A549 (cell line): ENCODE data around the gene ADH4. TPM values are rescaled to one million over a fixed set of nuclear protein-coding genes. Genes with fewer than 3 reads are reported as not detected.

Source experiments
- ATAC-seq, 2 experiments: fragments of 200-7000 bp in 1 of 2; fragments of >200 bp in 1 of 2; cut with Nextera tagmentation in 1 of 2; cut with Tn5 transposase in 1 of 2; 3 replicates each; pipeline versions ENCODE4 v1.8.0 to v1.9.1; 2018 to 2020; ENCODE audit warnings: mild to moderate bottlenecking in 1 of 2, moderate library complexity in 1 of 2
- CTCF ChIA-PET: fragments of 300-600 bp; sonication (Branson Sonifier 250); formaldehyde crosslinking; extraction: SDS; loops from one replicate; lab custom pipeline; 2021; ENCODE audit warnings: antibody characterized with exemption, inconsistent platforms; lab: Yijun Ruan, JAX
- POLR2A ChIA-PET: fragments of 350-600 bp; formaldehyde crosslinking; extraction: SDS; loops from one replicate; lab custom pipeline; 2021; ENCODE audit warnings: antibody characterized with exemption, inconsistent platforms; lab: Yijun Ruan, JAX
- DNase-seq, 2 experiments: peaks; one replicate each; pipeline versions ENCODE4 v3.0.0 to v3.0.0-alpha.2; 2011 to 2016; ENCODE audit warnings: low read depth in 1 of 2, low spot score in 1 of 2
- FAIRE-seq: peaks from 2 replicates; lab custom pipeline; 2011; peaks lifted over from hg19 to GRCh38; lab: Jason Lieb, UNC
- H3K27ac ChIP-seq, 2 experiments: fragments of >200 bp; sonication (Bioruptor Twin); formaldehyde crosslinking; 3 replicates each; pipeline ENCODE4 v1.5.1; 2016 to 2017
- H3K4me1 ChIP-seq: fragments of >200 bp; sonication (Bioruptor Twin); formaldehyde crosslinking; 3 replicates; pipeline ENCODE4 v1.6.1; 2016
- H3K4me2 ChIP-seq: fragments of >200 bp; sonication (Bioruptor Twin); formaldehyde crosslinking; 3 replicates; pipeline ENCODE4 v1.6.1; 2016
- H3K4me3 ChIP-seq: fragments of >200 bp; sonication (Bioruptor Twin); formaldehyde crosslinking; 3 replicates; pipeline ENCODE4 v1.5.1; 2016
- H3K9me3 ChIP-seq: fragments of >200 bp; sonication (Bioruptor Twin); formaldehyde crosslinking; 3 replicates; pipeline ENCODE4 v1.6.1; 2016
- CBX2 ChIP-seq: fragments of 200-600 bp; sonication (generic); IDR thresholded peaks from 2 replicates; pipeline ENCODE4 v1.6.1; 2016; ENCODE audit warnings: low read depth, mild to moderate bottlenecking, borderline replicate concordance
- CBX8 ChIP-seq: fragments of 200-600 bp; sonication (generic); IDR thresholded peaks from 2 replicates; pipeline ENCODE4 v1.6.1; 2016
- CEBPB ChIP-seq, 2 experiments: fragments of >200 bp in 1 of 2; sonication (Bioruptor Twin) in 1 of 2; formaldehyde crosslinking in 1 of 2; IDR thresholded peaks; 2 replicates each; pipeline ENCODE4 v1.6.1; 2012 to 2016
- CHD2 ChIP-seq: fragments of 150-350 bp; IDR thresholded peaks from 2 replicates; pipeline ENCODE4 v1.6.1; 2014; ENCODE audit warnings: low read length; ENCODE audit not compliant: partially characterized antibody
- CHD4 ChIP-seq: fragments of 200-600 bp; sonication (generic); IDR thresholded peaks from 2 replicates; pipeline ENCODE4 v1.6.1; 2016; ENCODE audit warnings: antibody characterized with exemption, mild to moderate bottlenecking, borderline replicate concordance
- EHMT2 ChIP-seq: fragments of 200-600 bp; sonication (generic); IDR thresholded peaks from 2 replicates; pipeline ENCODE4 v1.6.1; 2016; ENCODE audit warnings: antibody characterized with exemption, low read depth, mild to moderate bottlenecking, moderate library complexity
- FOSL2 ChIP-seq, 2 experiments: fragments of 450-650 bp in 1 of 2; fragments of >200 bp in 1 of 2; sonication (Bioruptor Twin) in 1 of 2; formaldehyde crosslinking; IDR thresholded peaks; 2 replicates each; pipeline versions ENCODE4 v1.5.0 to v1.6.1; 2016 to 2020; ENCODE audit warnings: mild to moderate bottlenecking in 1 of 2, moderate library complexity in 1 of 2
- FOXS1 ChIP-seq: fragments of 250-450 bp; sonication (Bioruptor Pico); IDR thresholded peaks from 2 replicates; pipeline ENCODE4 v1.5.0; 2020; ENCODE audit warnings: mild to moderate bottlenecking, moderate library complexity
- HEYL ChIP-seq: fragments of 250-450 bp; sonication (Bioruptor Pico); IDR thresholded peaks from 2 replicates; pipeline ENCODE4 v1.8.0; 2021; ENCODE audit warnings: mild to moderate bottlenecking, moderate library complexity
- HOXB5 ChIP-seq: fragments of 250-450 bp; sonication (Bioruptor Pico); IDR thresholded peaks from 2 replicates; pipeline ENCODE4 v1.5.0; 2020; ENCODE audit warnings: mild to moderate bottlenecking, moderate library complexity
- JUN ChIP-seq, 2 experiments: fragments of >200 bp; sonication (Bioruptor Twin); formaldehyde crosslinking; IDR thresholded peaks; 2 replicates in 1 of 2; 3 replicates in 1 of 2; pipeline ENCODE4 v1.6.1; 2016 to 2017
- MAFK ChIP-seq: fragments of 450-650 bp; IDR thresholded peaks from 2 replicates; pipeline ENCODE4 v1.6.1; 2014; ENCODE audit not compliant: partially characterized antibody
- MAZ ChIP-seq: fragments of 150-350 bp; IDR thresholded peaks from 2 replicates; pipeline ENCODE4 v1.6.1; 2014; ENCODE audit warnings: antibody characterized with exemption, low read depth, low read length, borderline replicate concordance
- PHF8 ChIP-seq: fragments of 200-600 bp; sonication (generic); IDR thresholded peaks from 2 replicates; pipeline ENCODE4 v1.6.1; 2016; ENCODE audit warnings: low read depth, mild to moderate bottlenecking, antibody characterized with exemption, moderate library complexity, borderline replicate concordance
- RAD21 ChIP-seq, 2 experiments: fragments of >200 bp in 1 of 2; sonication (Bioruptor Twin) in 1 of 2; formaldehyde crosslinking in 1 of 2; IDR thresholded peaks in 1 of 2; conservative IDR thresholded peaks in 1 of 2; 2 replicates in 1 of 2; 3 replicates in 1 of 2; pipeline ENCODE4 v1.6.1; 2012 to 2018; ENCODE audit warnings: inconsistent platforms in 1 of 2
- RARB ChIP-seq: fragments of 250-450 bp; sonication (Bioruptor Pico); IDR thresholded peaks from 2 replicates; pipeline ENCODE4 v1.8.0; 2021; ENCODE audit warnings: mild to moderate bottlenecking, moderate library complexity
- RCOR1 ChIP-seq: fragments of 150-350 bp; IDR thresholded peaks from 2 replicates; pipeline ENCODE4 v1.6.1; 2014; ENCODE audit warnings: antibody characterized with exemption, low read length, low read depth
- RFX5 ChIP-seq: fragments of 450-650 bp; IDR thresholded peaks from 2 replicates; pipeline ENCODE4 v1.7.1; 2014; ENCODE audit warnings: antibody characterized with exemption, mild to moderate bottlenecking, moderate library complexity
- RNF2 ChIP-seq: fragments of 200-600 bp; sonication (generic); IDR thresholded peaks from 2 replicates; pipeline ENCODE4 v1.6.1; 2016; ENCODE audit warnings: low read depth, mild to moderate bottlenecking, antibody characterized with exemption, moderate library complexity, borderline replicate concordance
- SMC3 ChIP-seq: fragments of >200 bp; sonication (Bioruptor Twin); formaldehyde crosslinking; IDR thresholded peaks from 3 replicates; pipeline ENCODE4 v1.6.1; 2018; ENCODE audit warnings: inconsistent platforms
- WGBS: methylation state at CpG from one replicate; pipeline ENCODE4 v1.1.6; 2017; ENCODE audit errors: missing lambda C conversion rate; 5-methylcytosine and 5-hydroxymethylcytosine counted together
- polyA plus RNA-seq, 4 experiments: library from polyadenylated mRNA; depleted of rRNA in 3 of 4; stranded (reverse); fragments of >200 nt; fragmentation: RNase III in 1 of 4; extraction: RNeasy Plus Mini Kit Qiagen cat#74134 plus additional on column Dnase treatment in 1 of 4; gene quantifications; 2 replicates in 3 of 4; 3 replicates in 1 of 4; pipeline ENCODE4 v1.2.3, GENCODE V29; 2011 to 2017
- TF ChIP-seq, protein P1 (sequence below): IDR thresholded peaks from 2 replicates; pipeline ENCODE4 v1.6.1; 2012
- TF ChIP-seq, protein P2 (sequence below): fragments of 250-450 bp; sonication (Bioruptor Pico); IDR thresholded peaks from 2 replicates; pipeline ENCODE4 v1.5.0; 2021; ENCODE audit warnings: mild to moderate bottlenecking, moderate library complexity, borderline replicate concordance
- TF ChIP-seq, protein P3 (sequence below): IDR thresholded peaks from 2 replicates; pipeline ENCODE4 v1.6.1; 2012; ENCODE audit warnings: low read depth, borderline replicate concordance
- TF ChIP-seq, protein P4 (sequence below): IDR thresholded peaks from 2 replicates; pipeline ENCODE4 v1.6.1; 2012
- TF ChIP-seq, protein P5 (sequence below): fragments of 150-350 bp; IDR thresholded peaks from 2 replicates; pipeline ENCODE4 v1.6.1; 2014; ENCODE audit warnings: low read depth, mild to moderate bottlenecking, low read length

The ADH4 gene
- polyA plus RNA-seq, 2 of the 4 experiments (the other 2 are of a cell fraction) = 0.16 TPM; not detected in 1

DNA sequence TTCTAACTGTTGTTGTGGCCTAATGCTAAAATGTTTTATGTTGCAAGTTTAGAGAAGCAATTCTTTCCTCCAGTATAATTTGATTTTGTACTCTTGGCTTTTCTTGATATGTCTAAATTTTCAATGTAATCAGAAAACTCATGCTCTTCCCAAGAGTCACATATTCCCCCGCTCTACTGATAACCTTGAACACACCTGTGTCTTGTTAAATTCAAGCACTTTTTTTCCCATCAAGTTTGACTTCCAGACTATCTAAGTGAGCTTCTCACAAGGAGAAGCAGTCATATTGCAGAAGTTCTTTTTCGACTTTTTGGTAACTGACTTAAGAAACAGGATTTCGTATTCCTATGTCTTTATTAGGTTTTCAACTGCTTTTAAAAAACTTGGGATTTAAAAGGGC lies 7.4 kb upstream of the ADH4 start:
- ChIA-PET POLR2A (no interaction called here), CTCF (no interaction called here)
- DNase-seq (no peak), FAIRE-seq (no peak), ATAC-seq (no peak)
- WGBS = 44% methylated on average over 3 of the region's 3 CpGs
- no peak overlapping the region for H3K27ac ChIP-seq
- no peaks in the 10 kb centered on the region for H3K4me1 ChIP-seq
- no peak overlapping the region for H3K4me3 ChIP-seq
- no peaks in the 10 kb centered on the region for H3K9me3 ChIP-seq
- TF ChIP-seq, protein P1, sequence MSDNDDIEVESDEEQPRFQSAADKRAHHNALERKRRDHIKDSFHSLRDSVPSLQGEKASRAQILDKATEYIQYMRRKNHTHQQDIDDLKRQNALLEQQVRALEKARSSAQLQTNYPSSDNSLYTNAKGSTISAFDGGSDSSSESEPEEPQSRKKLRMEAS = no peak
- no peak for TF ChIP-seq PHF8
- H3K4me2 ChIP-seq = no peak overlapping the region

DNA sequence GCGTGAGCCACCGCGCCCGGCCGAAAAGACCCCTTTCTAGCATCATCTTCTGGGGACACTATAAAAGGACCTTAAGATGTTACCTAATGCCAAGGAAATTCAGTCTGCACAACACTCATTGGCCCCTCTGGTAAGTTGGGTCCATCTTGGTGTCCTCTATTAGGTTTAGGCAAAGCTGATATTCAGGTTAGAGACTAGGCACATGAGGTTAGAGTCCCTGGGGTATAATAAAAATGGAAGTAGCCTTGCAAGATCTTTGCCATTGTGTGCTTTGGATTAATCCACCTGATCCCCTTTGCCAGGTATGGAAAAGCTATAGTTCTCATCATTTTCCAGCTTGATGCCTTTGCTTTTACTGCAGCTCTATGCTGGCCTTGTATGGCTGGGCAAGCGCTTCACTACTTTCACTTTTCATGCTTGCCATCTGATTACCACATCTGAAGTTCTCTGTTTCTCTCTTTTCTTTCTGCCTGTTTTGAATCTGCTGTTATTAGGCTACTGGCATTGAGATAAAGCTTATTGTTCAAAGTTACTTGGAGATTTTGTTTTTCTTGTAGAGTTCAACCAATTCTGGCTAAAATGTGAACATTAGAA lies 5.4 kb upstream of the ADH4 start:
- H3K4me2 ChIP-seq = no peak overlapping the region
- no peaks in the 10 kb centered on the region for H3K4me1 ChIP-seq
- H3K9me3 ChIP-seq = no peaks in the 10 kb centered on the region
- no peak for ATAC-seq
- TF ChIP-seq SMC3 (no peak), RCOR1 (no peak), FOSL2 (IDR thresholded peaks at IDR 0.05) (no peak), FOSL2 (CRISPR knock-in tag; IDR thresholded peaks at IDR 0.05) (no peak), CEBPB (IDR thresholded peaks at IDR 0.05) (no peak), PHF8 (no peak), MAFK (no peak), CBX2 (no peak), RARB (CRISPR knock-in tag) (no peak), FOXS1 (no peak), RAD21 (conservative IDR thresholded peaks at IDR 0.05 in 1 of 2, IDR thresholded peaks at IDR 0.05 in 1 of 2) (no peak), JUN (IDR thresholded peaks at IDR 0.05) (no peak), HEYL (CRISPR knock-in tag) (no peak), EHMT2 (no peak), CHD2 (no peak), CBX8 (no peak), HOXB5 (no peak)
- TF ChIP-seq, protein P2, sequence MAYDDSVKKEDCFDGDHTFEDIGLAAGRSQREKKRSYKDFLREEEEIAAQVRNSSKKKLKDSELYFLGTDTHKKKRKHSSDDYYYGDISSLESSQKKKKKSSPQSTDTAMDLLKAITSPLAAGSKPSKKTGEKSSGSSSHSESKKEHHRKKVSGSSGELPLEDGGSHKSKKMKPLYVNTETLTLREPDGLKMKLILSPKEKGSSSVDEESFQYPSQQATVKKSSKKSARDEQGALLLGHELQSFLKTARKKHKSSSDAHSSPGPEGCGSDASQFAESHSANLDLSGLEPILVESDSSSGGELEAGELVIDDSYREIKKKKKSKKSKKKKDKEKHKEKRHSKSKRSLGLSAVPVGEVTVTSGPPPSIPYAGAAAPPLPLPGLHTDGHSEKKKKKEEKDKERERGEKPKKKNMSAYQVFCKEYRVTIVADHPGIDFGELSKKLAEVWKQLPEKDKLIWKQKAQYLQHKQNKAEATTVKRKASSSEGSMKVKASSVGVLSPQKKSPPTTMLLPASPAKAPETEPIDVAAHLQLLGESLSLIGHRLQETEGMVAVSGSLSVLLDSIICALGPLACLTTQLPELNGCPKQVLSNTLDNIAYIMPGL = no peak
- TF ChIP-seq, protein P3, sequence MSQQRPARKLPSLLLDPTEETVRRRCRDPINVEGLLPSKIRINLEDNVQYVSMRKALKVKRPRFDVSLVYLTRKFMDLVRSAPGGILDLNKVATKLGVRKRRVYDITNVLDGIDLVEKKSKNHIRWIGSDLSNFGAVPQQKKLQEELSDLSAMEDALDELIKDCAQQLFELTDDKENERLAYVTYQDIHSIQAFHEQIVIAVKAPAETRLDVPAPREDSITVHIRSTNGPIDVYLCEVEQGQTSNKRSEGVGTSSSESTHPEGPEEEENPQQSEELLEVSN = no peak
- TF ChIP-seq, protein P4, sequence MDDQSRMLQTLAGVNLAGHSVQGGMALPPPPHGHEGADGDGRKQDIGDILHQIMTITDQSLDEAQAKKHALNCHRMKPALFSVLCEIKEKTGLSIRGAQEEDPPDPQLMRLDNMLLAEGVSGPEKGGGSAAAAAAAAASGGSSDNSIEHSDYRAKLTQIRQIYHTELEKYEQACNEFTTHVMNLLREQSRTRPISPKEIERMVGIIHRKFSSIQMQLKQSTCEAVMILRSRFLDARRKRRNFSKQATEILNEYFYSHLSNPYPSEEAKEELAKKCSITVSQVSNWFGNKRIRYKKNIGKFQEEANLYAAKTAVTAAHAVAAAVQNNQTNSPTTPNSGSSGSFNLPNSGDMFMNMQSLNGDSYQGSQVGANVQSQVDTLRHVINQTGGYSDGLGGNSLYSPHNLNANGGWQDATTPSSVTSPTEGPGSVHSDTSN = no peak
- no peak overlapping the region for H3K27ac ChIP-seq
- POLR2A ChIA-PET = no interaction called here
- no peak for FAIRE-seq
- no peak overlapping the region for H3K4me3 ChIP-seq
- CTCF ChIA-PET = no interaction called here
- DNase-seq = no peak
- 61% methylated on average over 1 of the region's 6 CpGs for WGBS

DNA sequence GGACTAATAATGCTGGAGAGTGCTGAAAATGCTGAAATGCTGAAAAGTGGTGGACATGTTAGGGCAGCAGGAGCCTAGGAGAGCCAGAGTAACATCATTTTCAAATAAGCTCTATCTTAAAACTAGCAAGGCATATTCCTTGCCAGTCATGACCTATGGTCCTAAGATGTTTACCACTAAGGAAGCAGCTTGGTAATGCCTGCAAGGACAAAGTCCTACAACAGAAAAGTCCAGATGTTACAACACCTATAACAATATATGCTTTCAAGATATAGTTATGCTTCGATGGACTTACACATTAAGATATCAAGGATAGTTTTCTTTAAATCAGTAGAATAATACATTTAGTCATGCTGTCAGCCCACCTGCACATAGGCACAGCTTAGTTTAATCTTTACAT lies 4.5 kb upstream of the ADH4 start:
- TF ChIP-seq RNF2 = no peak
- no peak for TF ChIP-seq RFX5
- TF ChIP-seq MAZ = no peak
- TF ChIP-seq, protein P5, sequence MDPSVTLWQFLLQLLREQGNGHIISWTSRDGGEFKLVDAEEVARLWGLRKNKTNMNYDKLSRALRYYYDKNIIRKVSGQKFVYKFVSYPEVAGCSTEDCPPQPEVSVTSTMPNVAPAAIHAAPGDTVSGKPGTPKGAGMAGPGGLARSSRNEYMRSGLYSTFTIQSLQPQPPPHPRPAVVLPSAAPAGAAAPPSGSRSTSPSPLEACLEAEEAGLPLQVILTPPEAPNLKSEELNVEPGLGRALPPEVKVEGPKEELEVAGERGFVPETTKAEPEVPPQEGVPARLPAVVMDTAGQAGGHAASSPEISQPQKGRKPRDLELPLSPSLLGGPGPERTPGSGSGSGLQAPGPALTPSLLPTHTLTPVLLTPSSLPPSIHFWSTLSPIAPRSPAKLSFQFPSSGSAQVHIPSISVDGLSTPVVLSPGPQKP = no peak
- TF ChIP-seq MAFK = no peak
- TF ChIP-seq EHMT2 = no peak
- TF ChIP-seq CHD4 = no peak
- Histone ChIP-seq H3K4me1 (no peaks in the 10 kb centered on the region), H3K4me3 (no peak overlapping the region), H3K4me2 (no peak overlapping the region), H3K9me3 (no peaks in the 10 kb centered on the region), H3K27ac (no peak overlapping the region)
- FAIRE-seq = no peak
- ChIA-PET POLR2A (no interaction called here), CTCF (interaction anchor here (0.8 kb wide), 1 partner anchor 31 kb away, joined by 3 read pairs; no protein-coding TSS in a partner anchor)
- no peak for DNase-seq
- 56% methylated on average over 1 of the region's 1 CpG for WGBS
- no peak for ATAC-seq
